ENCODE data around the gene HES3. TPM values are rescaled to one million over a fixed set of nuclear protein-coding genes. Genes with fewer than 3 reads are reported as not detected.

The HES3 gene
- total and polyA plus RNA-seq, 2 donors (not counting 1 experiment from before 2014, with no cell fraction given): not detected

DNA sequence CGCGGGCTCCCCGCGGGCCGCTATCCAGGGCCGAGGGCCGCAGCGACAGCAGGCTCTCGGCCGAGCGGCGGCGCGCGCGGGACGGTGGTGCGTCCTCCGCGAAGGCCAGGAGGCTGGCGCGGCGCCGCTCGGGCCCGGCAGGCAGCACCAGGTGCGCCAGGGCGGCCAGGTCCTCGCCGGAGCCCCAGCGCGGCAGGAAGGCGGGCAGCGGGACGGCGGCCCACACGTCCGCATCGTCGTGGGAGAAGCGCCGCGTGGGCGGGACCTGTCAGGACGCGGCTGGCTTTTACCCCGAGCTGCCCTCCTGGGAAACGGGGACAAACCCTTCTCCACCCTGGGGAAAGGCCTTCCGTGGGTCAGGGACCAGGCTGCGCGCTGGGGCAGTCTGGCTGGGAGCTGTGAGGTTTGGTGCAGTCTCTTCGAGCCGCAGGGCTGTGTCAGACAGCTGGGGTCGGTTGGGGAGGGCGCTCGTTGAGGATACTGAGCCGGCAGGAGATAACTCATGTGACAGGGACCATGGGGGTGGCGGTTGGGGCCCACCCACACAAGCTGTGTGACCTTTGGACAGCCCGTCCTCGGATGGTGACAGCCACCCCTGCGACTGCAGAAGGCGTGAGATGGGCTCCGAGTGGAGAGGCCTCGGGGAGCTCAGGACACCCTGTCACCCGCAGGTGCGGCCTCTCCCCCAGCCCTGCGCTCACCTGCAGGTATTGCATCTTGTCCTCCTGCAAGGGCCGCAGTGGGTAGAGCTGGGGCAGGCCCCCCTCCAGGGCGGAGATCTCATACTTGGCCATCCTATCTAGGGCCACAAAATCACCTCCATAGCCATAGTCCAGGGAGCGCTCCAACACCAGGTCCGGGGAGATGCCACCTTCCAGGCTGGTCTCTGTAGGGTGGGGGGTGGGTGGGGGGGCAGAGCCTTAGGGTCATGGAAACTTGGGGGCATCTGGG is 6.0 kb downstream of the HES3 start:
- Mint-ChIP-seq H3K27ac (no peak overlapping the region), H3K9me3 (ENCODE audit: insufficient read depth) (no peaks in the 10 kb centered on the region), H3K4me1 (peaks cover 13% of the 10 kb centered on the region), H3K27me3 (peaks cover 42% of the 10 kb centered on the region), H3K4me3 (no peak overlapping the region)
- Histone ChIP-seq H3K4me3 (ENCODE audit: control extremely low read depth in 1 of 5, extremely low read depth in 1 of 5, insufficient read depth in 1 of 5, low read depth in 2 of 5, low read length in 4 of 5) (no peak overlapping the region), H3K9me3 (ENCODE audit: control extremely low read depth in 1 of 3, control insufficient read depth in 2 of 3, insufficient read depth in 1 of 3, low read length in 2 of 3) (peaks cover 0 to 12% (median 0%) of the 10 kb centered on the region in 3 donors), H3K79me2 (ENCODE audit: control insufficient read depth, insufficient read depth, low read length) (no peaks in the 10 kb centered on the region), H3K27ac (ENCODE audit: low read length in 2 of 2) (no peak overlapping the region), H3K27me3 (replicated peaks in 1 of 4; ENCODE audit: control extremely low read depth in 1 of 4, control insufficient read depth in 3 of 4, insufficient read depth in 4 of 4, low read length in 3 of 4) (peaks cover 0 to 57% (median 18%) of the 10 kb centered on the region in 4 experiments), H3K4me2 (replicated peaks; ENCODE audit: low read depth, low read length, poor library complexity, severe bottlenecking) (no peak overlapping the region), H3K36me3 (replicated peaks in 1 of 2; ENCODE audit: control extremely low read depth in 1 of 2, control insufficient read depth in 1 of 2, extremely low read depth in 1 of 2, insufficient read depth in 2 of 2, low read length in 1 of 2) (no peaks in the 10 kb centered on the region), H2AFZ (ENCODE audit: insufficient read depth, low read depth, low read length, poor library complexity, severe bottlenecking) (no peak overlapping the region), H4K20me1 (ENCODE audit: control insufficient read depth, insufficient read depth, low read length, poor library complexity, severe bottlenecking) (peaks cover 6% of the 10 kb centered on the region), H3K9ac (ENCODE audit: low read length) (no peak overlapping the region), H3K4me1 (ENCODE audit: control insufficient read depth in 2 of 2, insufficient read depth in 2 of 2, low read length in 2 of 2) (peaks cover 19 to 23% of the 10 kb centered on the region in 2 donors)
- ChIA-PET POLR2A (no interaction called here), CTCF (interaction anchor here (1.6 kb wide), 1 partner anchor 17 kb away, joined by 4 read pairs; no protein-coding TSS in a partner anchor)
- intact Hi-C loops (cut with micrococcal nuclease): loop anchor here (5.0 kb wide), 1 partner anchor 92 kb away; no protein-coding TSS in a partner anchor
- WGBS (ENCODE audit: insufficient coverage): 17% methylated on average over 68 of the region's 71 CpGs
- ATAC-seq (ENCODE audit: low read depth) (no peak), DNase-seq (no peak)
- no peak for TF ChIP-seq EZH2 (IDR thresholded peaks at IDR 0.05; ENCODE audit: borderline replicate concordance, insufficient read depth, low read depth, low read length, poor library complexity, severe bottlenecking)
- TF ChIP-seq, protein P1, sequence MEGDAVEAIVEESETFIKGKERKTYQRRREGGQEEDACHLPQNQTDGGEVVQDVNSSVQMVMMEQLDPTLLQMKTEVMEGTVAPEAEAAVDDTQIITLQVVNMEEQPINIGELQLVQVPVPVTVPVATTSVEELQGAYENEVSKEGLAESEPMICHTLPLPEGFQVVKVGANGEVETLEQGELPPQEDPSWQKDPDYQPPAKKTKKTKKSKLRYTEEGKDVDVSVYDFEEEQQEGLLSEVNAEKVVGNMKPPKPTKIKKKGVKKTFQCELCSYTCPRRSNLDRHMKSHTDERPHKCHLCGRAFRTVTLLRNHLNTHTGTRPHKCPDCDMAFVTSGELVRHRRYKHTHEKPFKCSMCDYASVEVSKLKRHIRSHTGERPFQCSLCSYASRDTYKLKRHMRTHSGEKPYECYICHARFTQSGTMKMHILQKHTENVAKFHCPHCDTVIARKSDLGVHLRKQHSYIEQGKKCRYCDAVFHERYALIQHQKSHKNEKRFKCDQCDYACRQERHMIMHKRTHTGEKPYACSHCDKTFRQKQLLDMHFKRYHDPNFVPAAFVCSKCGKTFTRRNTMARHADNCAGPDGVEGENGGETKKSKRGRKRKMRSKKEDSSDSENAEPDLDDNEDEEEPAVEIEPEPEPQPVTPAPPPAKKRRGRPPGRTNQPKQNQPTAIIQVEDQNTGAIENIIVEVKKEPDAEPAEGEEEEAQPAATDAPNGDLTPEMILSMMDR (IDR thresholded peaks at IDR 0.05): no peak

DNA sequence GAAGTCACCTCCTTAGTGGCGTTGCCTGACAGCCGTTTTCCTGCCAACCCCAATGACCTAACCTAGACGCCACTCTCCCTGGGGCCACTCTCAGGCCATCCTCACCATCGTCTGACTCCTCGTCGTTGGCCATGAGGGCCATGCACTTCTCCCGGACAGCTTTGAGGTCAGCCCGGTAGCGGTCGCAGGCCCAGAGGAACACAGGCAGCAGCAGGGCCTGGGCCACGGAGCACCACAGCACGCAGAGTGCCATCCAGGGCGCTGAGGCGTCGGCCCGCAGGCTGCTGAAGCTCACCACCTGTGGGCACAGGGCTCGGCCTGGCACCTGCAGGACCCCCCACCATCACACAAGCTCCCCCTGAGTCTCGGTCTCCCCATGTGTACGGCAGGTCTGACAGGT is 7.3 kb downstream of the HES3 start:
- Histone ChIP-seq H3K4me2 (replicated peaks; ENCODE audit: low read depth, low read length, poor library complexity, severe bottlenecking) (no peak overlapping the region), H3K9me3 (ENCODE audit: control extremely low read depth in 1 of 3, control insufficient read depth in 2 of 3, insufficient read depth in 1 of 3, low read length in 2 of 3) (peaks cover 0 to 5% (median 0%) of the 10 kb centered on the region in 3 donors), H3K27ac (ENCODE audit: low read length in 2 of 2) (no peak overlapping the region), H3K4me3 (ENCODE audit: control extremely low read depth in 1 of 5, extremely low read depth in 1 of 5, insufficient read depth in 1 of 5, low read depth in 2 of 5, low read length in 4 of 5) (no peak overlapping the region), H3K79me2 (ENCODE audit: control insufficient read depth, insufficient read depth, low read length) (no peaks in the 10 kb centered on the region), H3K4me1 (ENCODE audit: control insufficient read depth in 2 of 2, insufficient read depth in 2 of 2, low read length in 2 of 2) (peaks cover 7 to 14% of the 10 kb centered on the region in 2 donors), H3K36me3 (replicated peaks in 1 of 2; ENCODE audit: control extremely low read depth in 1 of 2, control insufficient read depth in 1 of 2, extremely low read depth in 1 of 2, insufficient read depth in 2 of 2, low read length in 1 of 2) (no peaks in the 10 kb centered on the region), H4K20me1 (ENCODE audit: control insufficient read depth, insufficient read depth, low read length, poor library complexity, severe bottlenecking) (no peaks in the 10 kb centered on the region), H3K27me3 (replicated peaks in 1 of 4; ENCODE audit: control extremely low read depth in 1 of 4, control insufficient read depth in 3 of 4, insufficient read depth in 4 of 4, low read length in 3 of 4) (peaks cover 0 to 47% (median 12%) of the 10 kb centered on the region in 4 experiments), H2AFZ (ENCODE audit: insufficient read depth, low read depth, low read length, poor library complexity, severe bottlenecking) (no peak overlapping the region), H3K9ac (ENCODE audit: low read length) (no peak overlapping the region)
- 89% methylated on average over 19 of the region's 19 CpGs for WGBS (ENCODE audit: insufficient coverage)
- TF ChIP-seq EZH2 (IDR thresholded peaks at IDR 0.05; ENCODE audit: borderline replicate concordance, insufficient read depth, low read depth, low read length, poor library complexity, severe bottlenecking): no peak
- TF ChIP-seq, protein P1 (IDR thresholded peaks at IDR 0.05): no peak
- no peak for ATAC-seq (ENCODE audit: low read depth)
- DNase-seq: no peak
- no peaks in the 10 kb centered on the region for H3K9me3 Mint-ChIP-seq (ENCODE audit: insufficient read depth)
- no peak overlapping the region for H3K27ac Mint-ChIP-seq
- ChIA-PET CTCF (interaction anchor here (1.6 kb wide), 1 partner anchor 16 kb away, joined by 4 read pairs; no protein-coding TSS in a partner anchor), POLR2A (no interaction called here)
- H3K4me3 Mint-ChIP-seq: no peak overlapping the region
- H3K27me3 Mint-ChIP-seq: peaks cover 42% of the 10 kb centered on the region
- intact Hi-C loops (cut with micrococcal nuclease): no loop called here
- peaks cover 12% of the 10 kb centered on the region for H3K4me1 Mint-ChIP-seq
